Natural killer cell (primary cell): ENCODE measurements around the gene MARCHF10. TPM values are rescaled to one million over a fixed set of nuclear protein-coding genes. Genes with fewer than 3 reads are reported as not detected.
A peak's percentile ranks its signal among the peaks of the same experiment; 100 is the strongest.

Experiments used
- ATAC-seq, 3 donors: fragments of 150-1000 bp in 2 of 3; fragments of 200-7000 bp in 1 of 3; cut with Tn5 transposase; 1 replicate in 1 of 3; 2 replicates in 2 of 3; pipeline ENCODE4 v1.10.0; 2021; ENCODE audit warnings: mild to moderate bottlenecking in 2 of 3, moderate library complexity in 2 of 3
- DNase-seq, 2 donors: peaks; one replicate each; pipeline versions ENCODE4 v3.0.0 to v3.0.0-alpha.2; 2013 to 2021; ENCODE audit warnings: mixed read lengths in 1 of 2
- H3K27ac ChIP-seq: one replicate; pipeline ENCODE4 v1.5.1; 2013; ENCODE audit warnings: mild to moderate bottlenecking, low read length
- H3K27me3 ChIP-seq: one replicate; pipeline ENCODE4 v1.6.1; 2013; ENCODE audit warnings: low read length; ENCODE audit not compliant: control insufficient read depth, insufficient read depth
- H3K36me3 ChIP-seq: one replicate; pipeline ENCODE4 v1.6.1; 2013; ENCODE audit warnings: low read length; ENCODE audit not compliant: control insufficient read depth, insufficient read depth
- H3K4me1 ChIP-seq: one replicate; pipeline ENCODE4 v1.6.1; 2013; ENCODE audit warnings: low read length; ENCODE audit not compliant: control insufficient read depth, insufficient read depth
- H3K4me3 ChIP-seq: one replicate; pipeline ENCODE4 v1.5.1; 2013; ENCODE audit warnings: low read length
- H3K9me3 ChIP-seq: one replicate; pipeline ENCODE4 v1.6.1; 2013; ENCODE audit warnings: low read length; ENCODE audit not compliant: control insufficient read depth, insufficient read depth
- H3K27ac Mint-ChIP-seq, 2 donors: one replicate each; pipeline ENCODE4 v1.8.0; 2022; ENCODE audit warnings: mild to moderate bottlenecking in 2 of 2, mixed read lengths in 2 of 2, moderate library complexity in 1 of 2
- H3K27me3 Mint-ChIP-seq, 2 donors: one replicate each; pipeline ENCODE4 v1.8.0; 2022; ENCODE audit warnings: low read depth in 2 of 2, mixed read lengths in 2 of 2
- H3K36me3 Mint-ChIP-seq: one replicate; pipeline ENCODE4 v1.8.0; 2022; ENCODE audit warnings: mixed read lengths
- H3K4me1 Mint-ChIP-seq, 2 donors: one replicate each; pipeline ENCODE4 v1.8.0; 2022; ENCODE audit warnings: mixed read lengths in 2 of 2
- H3K4me3 Mint-ChIP-seq: one replicate; pipeline ENCODE4 v1.8.0; 2022; ENCODE audit warnings: mild to moderate bottlenecking, moderate library complexity, mixed read lengths
- H3K9me3 Mint-ChIP-seq, 2 donors: one replicate each; pipeline ENCODE4 v1.8.0; 2022; ENCODE audit warnings: mixed read lengths in 2 of 2
- CTCF ChIP-seq: fragments of 200-600 bp; IDR thresholded peaks from one replicate; pipeline ENCODE4 v1.8.0; 2022; ENCODE audit warnings: antibody characterized with exemption
- WGBS: methylation state at CpG from one replicate; pipeline ENCODE4 v1.1.7; 2013; ENCODE audit warnings: missing lambda C conversion rate; ENCODE audit not compliant: insufficient coverage; 5-methylcytosine and 5-hydroxymethylcytosine counted together
- intact Hi-C: fragments of 100-400 bp; cut with micrococcal nuclease; formaldehyde crosslinking; loops from one replicate; pipeline ENCODE4 v1.14.2; 2022
- total RNA-seq, 4 donors: library from RNA; stranded (reverse); fragments of 120-200 nt in 1 of 4; gene quantifications; one replicate each; pipeline versions ENCODE4 v1.2.3 to v1.2.4, GENCODE V29; 2013 to 2022

MARCHF10 gene
- total RNA-seq, 3 donors from 2014 or later (not counting 1 experiment from before 2014, with no cell fraction given) = 0.35 to 1.2 (median 0.40) TPM

- Mint-ChIP-seq H3K9me3 (peaks cover 6 to 7% of the 10 kb centered on the region in 2 donors), H3K27me3 (peaks cover 0 to 10% of the 10 kb centered on the region in 2 donors), H3K27ac (peak overlapping the region; percentile 73 to 83), H3K4me1 (peaks cover 12 to 16% of the 10 kb centered on the region in 2 donors), H3K36me3 (no peaks in the 10 kb centered on the region), H3K4me3 (peak overlapping the region; percentile 62)
- H3K27me3 ChIP-seq = no peaks in the 10 kb centered on the region
- H3K4me3 ChIP-seq = no peak overlapping the region
- ATAC-seq (peak in 2 of 3 donors; percentile 18 to 20), DNase-seq (peak in 1 of 2 donors; percentile 9)
- no peak overlapping the region for H3K27ac ChIP-seq
- H3K9me3 ChIP-seq = peaks cover 10% of the 10 kb centered on the region
- peaks cover 14% of the 10 kb centered on the region for H3K4me1 ChIP-seq
- H3K36me3 ChIP-seq = no peaks in the 10 kb centered on the region
- WGBS = 0% methylated on average over 4 of the region's 4 CpGs
- intact Hi-C loops = loop anchor here (5.0 kb wide), 1 partner anchor 173 kb away; the partner anchor contains the start of gene TANC2
- TF ChIP-seq CTCF = no peak
Measured at GRCh38 chr17:62794666-62794971, 13.5 kb downstream of the MARCHF10 start.

GRCh38 chr17:62793919-62794665 is 14.0 kb downstream of the MARCHF10 start:
- DNase-seq (peak; percentile 12 to 27), ATAC-seq (peak; percentile 24 to 54 (median 50))
- H3K36me3 Mint-ChIP-seq = no peaks in the 10 kb centered on the region
- peaks cover 0 to 12% of the 10 kb centered on the region in 2 donors for H3K27me3 Mint-ChIP-seq
- H3K4me1 Mint-ChIP-seq = peaks cover 12 to 16% of the 10 kb centered on the region in 2 donors
- Histone ChIP-seq H3K4me3 (no peak overlapping the region), H3K27me3 (no peaks in the 10 kb centered on the region), H3K27ac (no peak overlapping the region), H3K36me3 (no peaks in the 10 kb centered on the region), H3K9me3 (peaks cover 10% of the 10 kb centered on the region), H3K4me1 (peaks cover 14% of the 10 kb centered on the region)
- no peak for TF ChIP-seq CTCF
- H3K4me3 Mint-ChIP-seq = peak overlapping the region; percentile 62
- intact Hi-C loops = loop anchor here (5.0 kb wide), 1 partner anchor 173 kb away; the partner anchor contains the start of gene TANC2
- peak overlapping the region; percentile 73 to 83 for H3K27ac Mint-ChIP-seq
- H3K9me3 Mint-ChIP-seq = peaks cover 6 to 7% of the 10 kb centered on the region in 2 donors
- whole genome bisulfite sequencing = 20% methylated on average over 3 of the region's 3 CpGs

GRCh38 chr17:62792447-62792800 is 15.7 kb downstream of the MARCHF10 start:
- WGBS = 85% methylated on average over 1 of the region's 1 CpG
- peak overlapping the region; percentile 73 for H3K4me3 Mint-ChIP-seq
- H3K27me3 ChIP-seq = no peaks in the 10 kb centered on the region
- H3K27ac Mint-ChIP-seq = peak overlapping the region; percentile 68 to 70
- H3K4me1 ChIP-seq = peaks cover 14% of the 10 kb centered on the region
- no peak overlapping the region for H3K4me3 ChIP-seq
- no peaks in the 10 kb centered on the region for H3K36me3 Mint-ChIP-seq
- intact Hi-C loops = loop anchor here (5.0 kb wide), 1 partner anchor 175 kb away; the partner anchor contains the start of gene TANC2
- DNase-seq = no peak
- ATAC-seq = no peak
- no peaks in the 10 kb centered on the region for H3K36me3 ChIP-seq
- peaks cover 6 to 7% of the 10 kb centered on the region in 2 donors for H3K9me3 Mint-ChIP-seq
- H3K4me1 Mint-ChIP-seq = peaks cover 12 to 16% of the 10 kb centered on the region in 2 donors
- H3K27ac ChIP-seq = no peak overlapping the region
- peaks cover 0 to 2% of the 10 kb centered on the region in 2 donors for H3K27me3 Mint-ChIP-seq
- no peak for TF ChIP-seq CTCF
- peaks cover 10% of the 10 kb centered on the region for H3K9me3 ChIP-seq
